ENCODE results near the gene KRTAP13-4.

Gene KRTAP13-4, protein sequence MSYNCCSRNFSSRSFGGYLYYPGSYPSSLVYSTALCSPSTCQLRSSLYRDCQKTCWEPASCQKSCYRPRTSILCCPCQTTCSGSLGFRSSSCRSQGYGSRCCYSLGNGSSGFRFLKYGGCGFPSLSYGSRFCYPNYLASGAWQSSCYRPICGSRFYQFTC

DNA sequence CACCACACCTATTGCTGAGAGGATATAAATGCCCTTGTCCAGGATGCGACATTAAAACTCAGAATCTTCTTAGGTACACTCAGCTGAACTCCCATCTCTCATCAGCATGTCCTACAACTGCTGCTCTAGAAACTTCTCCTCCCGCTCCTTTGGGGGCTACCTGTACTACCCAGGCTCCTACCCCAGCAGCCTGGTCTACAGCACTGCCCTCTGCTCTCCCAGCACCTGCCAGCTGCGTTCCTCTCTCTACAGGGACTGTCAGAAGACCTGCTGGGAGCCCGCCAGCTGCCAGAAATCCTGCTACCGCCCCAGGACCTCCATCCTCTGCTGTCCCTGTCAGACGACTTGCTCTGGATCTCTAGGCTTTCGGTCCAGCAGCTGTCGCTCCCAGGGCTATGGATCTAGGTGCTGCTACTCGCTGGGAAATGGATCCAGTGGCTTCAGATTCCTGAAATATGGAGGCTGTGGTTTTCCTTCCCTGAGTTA, at the start of gene KRTAP13-4:
TSS of gene KRTAP13-4 (plus strand) at position 51 of the 486 bp plus-strand sequence. CDS start at position 107, 56 bp downstream.
- ChIA-PET POLR2A (no interaction called here), CTCF (no interaction called here)
- no peak for DNase-seq (ENCODE audit: low read depth, low spot score)
- H3K4me3 ChIP-seq (ENCODE audit: low read depth, low read length), result no peak within 1 kb of the TSS
- TF ChIP-seq, protein P1, sequence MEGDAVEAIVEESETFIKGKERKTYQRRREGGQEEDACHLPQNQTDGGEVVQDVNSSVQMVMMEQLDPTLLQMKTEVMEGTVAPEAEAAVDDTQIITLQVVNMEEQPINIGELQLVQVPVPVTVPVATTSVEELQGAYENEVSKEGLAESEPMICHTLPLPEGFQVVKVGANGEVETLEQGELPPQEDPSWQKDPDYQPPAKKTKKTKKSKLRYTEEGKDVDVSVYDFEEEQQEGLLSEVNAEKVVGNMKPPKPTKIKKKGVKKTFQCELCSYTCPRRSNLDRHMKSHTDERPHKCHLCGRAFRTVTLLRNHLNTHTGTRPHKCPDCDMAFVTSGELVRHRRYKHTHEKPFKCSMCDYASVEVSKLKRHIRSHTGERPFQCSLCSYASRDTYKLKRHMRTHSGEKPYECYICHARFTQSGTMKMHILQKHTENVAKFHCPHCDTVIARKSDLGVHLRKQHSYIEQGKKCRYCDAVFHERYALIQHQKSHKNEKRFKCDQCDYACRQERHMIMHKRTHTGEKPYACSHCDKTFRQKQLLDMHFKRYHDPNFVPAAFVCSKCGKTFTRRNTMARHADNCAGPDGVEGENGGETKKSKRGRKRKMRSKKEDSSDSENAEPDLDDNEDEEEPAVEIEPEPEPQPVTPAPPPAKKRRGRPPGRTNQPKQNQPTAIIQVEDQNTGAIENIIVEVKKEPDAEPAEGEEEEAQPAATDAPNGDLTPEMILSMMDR (IDR thresholded peaks at IDR 0.05; ENCODE audit: insufficient read depth, low read length, missing control alignments), result no peak

DNA sequence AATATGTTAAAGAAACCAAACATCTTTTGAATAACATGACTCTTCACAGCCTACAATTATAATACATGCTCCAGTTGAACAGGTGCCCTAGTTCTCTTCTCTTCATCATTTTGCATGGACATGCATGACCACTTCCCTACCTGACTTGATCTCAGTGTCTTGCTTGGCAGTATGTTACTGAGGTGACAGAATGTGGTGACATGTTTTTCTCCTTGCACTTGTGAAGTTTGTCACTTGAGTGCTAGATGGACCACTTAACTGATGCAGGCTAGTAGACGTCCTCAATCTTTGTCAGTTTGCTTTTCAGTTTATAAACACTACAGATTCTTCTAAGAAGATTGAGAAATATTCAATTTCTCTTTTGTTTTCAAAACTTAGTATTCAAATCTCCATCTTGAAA, 47.8 kb upstream of the KRTAP13-4 start:
- CTCF ChIA-PET, result no interaction called here
- TF ChIP-seq, protein P1 (IDR thresholded peaks at IDR 0.05; ENCODE audit: insufficient read depth, low read length, missing control alignments), result no peak
- no peak for DNase-seq (ENCODE audit: low read depth, low spot score)
- POLR2A ChIA-PET, result no interaction called here
- no peak overlapping the region for H3K4me3 ChIP-seq (ENCODE audit: low read depth, low read length)

DNA sequence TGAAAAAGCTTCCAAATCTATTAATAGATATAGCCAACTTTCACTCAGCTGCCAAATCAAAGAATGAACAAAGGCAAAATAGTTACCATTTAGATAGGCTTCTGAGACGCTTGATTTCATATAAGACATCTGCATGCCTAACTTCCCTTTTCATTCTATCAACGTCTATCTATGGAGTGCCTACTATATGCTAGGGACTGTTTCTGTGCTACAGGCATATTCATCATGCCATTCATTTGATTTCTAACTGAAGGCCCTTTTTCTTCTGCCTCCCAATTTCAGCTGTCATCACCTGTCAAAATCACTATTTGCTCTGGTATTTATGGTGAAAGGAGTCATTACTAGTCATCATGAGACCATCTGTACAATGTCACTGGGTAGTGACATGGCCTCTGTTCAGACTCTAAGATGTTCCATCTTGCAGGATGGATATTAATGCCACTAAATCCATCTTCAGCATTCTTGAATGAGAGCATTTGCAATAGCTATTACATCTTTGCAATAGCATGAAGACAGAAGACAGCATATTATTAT, 38.5 kb upstream of the KRTAP13-4 start:
- CTCF ChIA-PET, result no interaction called here
- no peak overlapping the region for H3K4me3 ChIP-seq (ENCODE audit: low read depth, low read length)
- no peak for DNase-seq (ENCODE audit: low read depth, low spot score)
- POLR2A ChIA-PET, result no interaction called here
- TF ChIP-seq, protein P1 (IDR thresholded peaks at IDR 0.05; ENCODE audit: insufficient read depth, low read length, missing control alignments), result no peak

DNA sequence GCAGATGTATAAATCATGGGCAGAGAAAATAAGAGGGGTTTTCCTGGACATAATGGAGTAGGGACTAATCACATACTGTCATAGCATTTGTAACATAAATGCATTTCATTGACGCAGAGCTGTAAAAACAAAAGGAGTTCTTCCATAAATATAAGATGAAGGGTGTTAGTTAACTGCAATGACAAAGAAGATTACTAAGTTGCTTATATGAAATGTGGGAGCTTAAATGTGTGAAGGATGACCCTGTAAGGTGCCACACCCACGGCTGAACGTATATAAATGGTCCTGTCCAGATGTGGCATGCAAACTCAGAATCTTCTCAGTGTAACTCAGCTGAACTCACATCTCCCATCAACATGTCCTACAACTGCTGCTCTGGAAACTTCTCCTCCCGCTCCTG, 34.3 kb upstream of the KRTAP13-4 start, which contains the start of gene KRTAP13-1:
TSS of gene KRTAP13-1 (plus strand) at position 301 of the 400 bp plus-strand sequence. CDS start at position 357, 56 bp downstream.
- no peak within 1 kb of the TSS for H3K4me3 ChIP-seq (ENCODE audit: low read depth, low read length)
- DNase-seq (ENCODE audit: low read depth, low spot score), result no peak
- TF ChIP-seq, protein P1 (IDR thresholded peaks at IDR 0.05; ENCODE audit: insufficient read depth, low read length, missing control alignments), result no peak
- CTCF ChIA-PET, result no interaction called here
- POLR2A ChIA-PET, result no interaction called here

DNA sequence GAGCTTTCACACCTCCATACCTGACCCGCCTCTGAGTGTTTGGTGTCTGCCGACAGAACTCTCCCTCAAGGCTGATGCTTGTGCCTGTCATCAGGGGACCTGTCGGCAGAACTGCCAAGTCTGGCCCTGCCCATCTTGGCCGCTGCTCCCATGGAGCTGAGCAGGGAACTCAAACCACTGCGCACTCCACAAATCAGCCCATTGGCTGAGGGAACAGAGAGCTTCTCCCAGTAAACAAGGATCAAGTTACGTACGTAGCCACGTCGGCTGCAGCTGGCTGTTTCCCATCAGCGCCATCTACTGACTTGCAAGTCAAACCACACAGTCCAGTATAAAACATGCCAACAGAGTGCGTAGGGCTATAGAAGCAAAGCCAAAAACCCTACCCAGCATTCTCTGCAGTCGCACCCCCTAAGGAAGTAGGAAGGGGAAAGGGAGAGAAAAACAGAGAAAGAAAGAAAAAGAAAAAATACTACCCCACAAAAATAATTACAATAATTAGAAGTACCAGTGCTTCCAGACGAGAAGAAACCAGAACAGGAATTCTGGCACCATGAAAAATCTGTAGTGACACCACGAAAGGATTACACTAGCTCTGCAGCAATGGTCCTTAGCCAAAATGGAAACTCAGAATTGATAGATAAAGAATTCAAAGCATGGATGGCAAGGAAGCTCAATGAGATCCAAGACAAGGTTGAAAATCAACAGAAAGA, 21.1 kb upstream of the KRTAP13-4 start:
- TF ChIP-seq, protein P1 (IDR thresholded peaks at IDR 0.05; ENCODE audit: insufficient read depth, low read length, missing control alignments), result peak; percentile 20
- ChIA-PET CTCF (no interaction called here), POLR2A (no interaction called here)
- H3K4me3 ChIP-seq (ENCODE audit: low read depth, low read length), result no peak overlapping the region
- DNase-seq (ENCODE audit: low read depth, low spot score), result no peak

DNA sequence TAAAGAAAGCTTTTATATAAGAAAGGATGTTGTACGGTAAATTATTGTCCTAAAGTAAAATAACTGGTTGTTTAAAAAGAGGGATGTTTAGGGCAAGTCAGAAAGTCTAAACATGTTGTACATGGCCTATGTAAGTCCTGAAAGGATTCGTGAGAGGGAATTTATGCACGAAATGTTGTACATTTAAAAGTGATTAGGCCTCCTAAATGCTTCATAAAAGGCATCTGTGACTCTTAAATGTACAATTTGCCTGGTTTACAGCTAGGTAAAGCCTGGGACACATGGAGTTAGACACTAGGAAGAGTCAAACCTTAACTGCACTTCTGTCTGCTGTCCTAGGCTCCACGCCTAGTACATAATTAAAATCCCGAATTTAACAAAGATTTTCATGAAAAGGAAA, 14.0 kb upstream of the KRTAP13-4 start:
- ChIA-PET CTCF (no interaction called here), POLR2A (no interaction called here)
- TF ChIP-seq, protein P1 (IDR thresholded peaks at IDR 0.05; ENCODE audit: insufficient read depth, low read length, missing control alignments), result no peak
- no peak for DNase-seq (ENCODE audit: low read depth, low spot score)
- no peak overlapping the region for H3K4me3 ChIP-seq (ENCODE audit: low read depth, low read length)
